Osteoblast (primary cell): ENCODE measurements around the gene COL13A1. TPM values are rescaled to one million over a fixed set of nuclear protein-coding genes. Genes with fewer than 3 reads are reported as not detected.

Experiments used
- DNase-seq: peaks from one replicate; pipeline ENCODE4 v3.0.0; 2011; ENCODE audit warnings: low spot score, mixed read lengths; ENCODE audit not compliant: insufficient read length; ENCODE audit errors: missing footprints
- H2AFZ ChIP-seq: 2 replicates; pipeline ENCODE4 v1.6.0; 2011; ENCODE audit warnings: mild to moderate bottlenecking, low read length
- H3K27ac ChIP-seq: 2 replicates; pipeline ENCODE4 v1.5.1; 2011; ENCODE audit warnings: mild to moderate bottlenecking, low read depth, low read length, moderate library complexity
- H3K27me3 ChIP-seq: 2 replicates; pipeline ENCODE4 v1.6.0; 2012; ENCODE audit warnings: mild to moderate bottlenecking, control low read depth, inconsistent platforms, low read length, moderate library complexity; ENCODE audit not compliant: insufficient read depth
- H3K36me3 ChIP-seq: 2 replicates; pipeline ENCODE4 v1.5.1; 2011; ENCODE audit warnings: mild to moderate bottlenecking, low read length, control low read depth, moderate library complexity; ENCODE audit not compliant: insufficient read depth
- H3K4me1 ChIP-seq: 2 replicates; pipeline ENCODE4 v1.5.1; 2011; ENCODE audit warnings: mild to moderate bottlenecking, low read length, control low read depth, moderate library complexity; ENCODE audit not compliant: insufficient read depth
- H3K4me2 ChIP-seq: 2 replicates; pipeline ENCODE4 v1.6.0; 2011; ENCODE audit warnings: mild to moderate bottlenecking, low read length; ENCODE audit not compliant: insufficient read depth
- H3K4me3 ChIP-seq: fragments of 200-600 bp; sonication (generic); 3 replicates; pipeline ENCODE4 v1.5.1; 2012; ENCODE audit warnings: mild to moderate bottlenecking, low read length, inconsistent platforms; ENCODE audit not compliant: insufficient read depth
- H3K79me2 ChIP-seq: 2 replicates; pipeline ENCODE4 v1.6.0; 2012; ENCODE audit warnings: mild to moderate bottlenecking, low read length, control low read depth, inconsistent platforms; ENCODE audit not compliant: insufficient read depth
- H3K9me3 ChIP-seq: 2 replicates; pipeline ENCODE4 v1.5.1; 2011; ENCODE audit warnings: low read depth, low read length, control low read depth
- H4K20me1 ChIP-seq: 2 replicates; pipeline ENCODE4 v1.6.0; 2012; ENCODE audit warnings: mild to moderate bottlenecking, low read length, control low read depth; ENCODE audit not compliant: insufficient read depth
- CTCF ChIP-seq: IDR thresholded peaks from 2 replicates; pipeline ENCODE4 v1.5.1; 2011; ENCODE audit warnings: mild to moderate bottlenecking, low read depth, low read length, moderate library complexity; ENCODE audit errors: extremely low read depth
- total RNA-seq: library from RNA; depleted of rRNA; stranded (reverse); fragments of >200 nt; gene quantifications from 2 replicates; pipeline ENCODE4 v1.2.3, GENCODE V29; 2012

The COL13A1 gene
- total RNA-seq, 1 donor = 1.1 TPM

- H3K9me3 ChIP-seq = no peaks in the 10 kb centered on the region
- no peak for TF ChIP-seq CTCF
- DNase-seq = no peak
- H3K79me2 ChIP-seq = no peaks in the 10 kb centered on the region
- H4K20me1 ChIP-seq = no peaks in the 10 kb centered on the region
- no peaks in the 10 kb centered on the region for H3K36me3 ChIP-seq
- H3K4me2 ChIP-seq = no peak overlapping the region
- H3K27ac ChIP-seq = no peak overlapping the region
- no peak overlapping the region for H2AFZ ChIP-seq
- H3K4me3 ChIP-seq = no peak overlapping the region
- no peaks in the 10 kb centered on the region for H3K4me1 ChIP-seq
- no peaks in the 10 kb centered on the region for H3K27me3 ChIP-seq
These were observed 53.0 kb downstream of the COL13A1 start for GRCh38 chr10:69854511-69855345.

- TF ChIP-seq CTCF = no peak
- no peaks in the 10 kb centered on the region for H3K9me3 ChIP-seq
- DNase-seq = no peak
- no peaks in the 10 kb centered on the region for H3K36me3 ChIP-seq
- H3K27me3 ChIP-seq = no peaks in the 10 kb centered on the region
- no peak overlapping the region for H3K4me3 ChIP-seq
- H4K20me1 ChIP-seq = no peaks in the 10 kb centered on the region
- H3K4me1 ChIP-seq = no peaks in the 10 kb centered on the region
- no peak overlapping the region for H2AFZ ChIP-seq
- H3K27ac ChIP-seq = no peak overlapping the region
- no peaks in the 10 kb centered on the region for H3K79me2 ChIP-seq
- H3K4me2 ChIP-seq = no peak overlapping the region
These were observed 53.8 kb downstream of the COL13A1 start for GRCh38 chr10:69855346-69856111.

GRCh38 chr10:69856601-69857166, 55.0 kb downstream of the COL13A1 start:
- Histone ChIP-seq H3K79me2 (no peaks in the 10 kb centered on the region), H4K20me1 (no peaks in the 10 kb centered on the region), H3K4me3 (no peak overlapping the region), H2AFZ (no peak overlapping the region), H3K36me3 (no peaks in the 10 kb centered on the region), H3K27ac (no peak overlapping the region), H3K9me3 (no peaks in the 10 kb centered on the region), H3K4me1 (peaks cover 6% of the 10 kb centered on the region), H3K27me3 (no peaks in the 10 kb centered on the region), H3K4me2 (no peak overlapping the region)
- TF ChIP-seq CTCF = no peak
- DNase-seq = no peak

GRCh38 chr10:69858201-69858600, 56.5 kb downstream of the COL13A1 start:
- TF ChIP-seq CTCF = no peak
- Histone ChIP-seq H3K4me2 (no peak overlapping the region), H4K20me1 (no peaks in the 10 kb centered on the region), H3K27ac (no peak overlapping the region), H3K9me3 (no peaks in the 10 kb centered on the region), H2AFZ (no peak overlapping the region), H3K79me2 (no peaks in the 10 kb centered on the region), H3K4me3 (no peak overlapping the region), H3K27me3 (no peaks in the 10 kb centered on the region), H3K36me3 (no peaks in the 10 kb centered on the region), H3K4me1 (peaks cover 13% of the 10 kb centered on the region)
- DNase-seq = no peak
